RKO (cell line): ENCODE results near the gene EIF3A.
"Not testable (repeated sequence)": the region's sequence is repeated elsewhere in the genome, so short reads cannot be mapped to it uniquely, and the experiment has no call there.

Source experiments
- DNase-seq: peaks from one replicate; pipeline ENCODE4 v3.0.0-alpha.2; 2016; ENCODE audit warnings: low spot score

EIF3A gene

GRCh38 chr10:119080521-119081259 is at the start of gene EIF3A:
EIF3A (minus strand) TSS chr10:119080817; CDS start chr10:119080676, 141 bp downstream.
- DNase-seq, result peak; percentile 93

GRCh38 chr10:119129721-119130120 is 49.1 kb upstream of the EIF3A start:
- DNase-seq, result no peak

- DNase-seq, result no peak
Measured at GRCh38 chr10:119125942-119126341, 45.3 kb upstream of the EIF3A start.

GRCh38 chr10:119120875-119121274 is 40.3 kb upstream of the EIF3A start:
- DNase-seq, result no peak

- DNase-seq, result no peak
Measured at GRCh38 chr10:119120413-119120867, 39.8 kb upstream of the EIF3A start.

GRCh38 chr10:119119400-119119799 is 38.8 kb upstream of the EIF3A start:
- no peak for DNase-seq

GRCh38 chr10:119118231-119118630 is 37.6 kb upstream of the EIF3A start:
- DNase-seq, result no peak

GRCh38 chr10:119116326-119116951 is 35.8 kb upstream of the EIF3A start:
- no peak for DNase-seq

- DNase-seq, result no peak
Measured at GRCh38 chr10:119115926-119116325, 35.3 kb upstream of the EIF3A start.

- no peak for DNase-seq
Measured at GRCh38 chr10:119113751-119114732, 33.4 kb upstream of the EIF3A start.

- no peak for DNase-seq
Measured at GRCh38 chr10:119112056-119112455, 31.4 kb upstream of the EIF3A start.

GRCh38 chr10:119107771-119108170 is 27.2 kb upstream of the EIF3A start:
- not testable (repeated sequence) for DNase-seq

GRCh38 chr10:119107106-119107505 is 26.5 kb upstream of the EIF3A start:
- DNase-seq, result not testable (repeated sequence)

- DNase-seq, result not testable (repeated sequence)
Measured at GRCh38 chr10:119105899-119106298, 25.3 kb upstream of the EIF3A start.

- no peak for DNase-seq
Measured at GRCh38 chr10:119105155-119105554, 24.5 kb upstream of the EIF3A start.

- DNase-seq, result peak; percentile 23
Measured at GRCh38 chr10:119104654-119105015, 24.0 kb upstream of the EIF3A start.

- peak; percentile 75 for DNase-seq
Measured at GRCh38 chr10:119103903-119104653, 23.5 kb upstream of the EIF3A start, which contains the start of gene DENND10. DENND10 (plus strand) TSS chr10:119104113; CDS start chr10:119104143, 30 bp downstream.

- DNase-seq, result no peak
Measured at GRCh38 chr10:119103241-119103902, 22.8 kb upstream of the EIF3A start.

GRCh38 chr10:119101366-119102098 is 20.9 kb upstream of the EIF3A start:
- no peak for DNase-seq
